Type B pancreatic cell (in vitro differentiated cells): ENCODE measurements around the gene HDLBP. TPM values are rescaled to one million over a fixed set of nuclear protein-coding genes. Genes with fewer than 3 reads are reported as not detected.

Experiments
- DNase-seq: peaks from one replicate; pipeline ENCODE4 v3.0.0; 2021; ENCODE audit warnings: mixed read lengths; ENCODE audit not compliant: unreplicated experiment; ENCODE audit errors: extremely low spot score
- H3K27ac Mint-ChIP-seq: 2 replicates; pipeline ENCODE4 v1.8.0; 2021; ENCODE audit warnings: mild to moderate bottlenecking, mixed read lengths
- H3K27me3 Mint-ChIP-seq: 2 replicates; pipeline ENCODE4 v1.8.0; 2021; ENCODE audit warnings: mixed read lengths
- H3K36me3 Mint-ChIP-seq: 2 replicates; pipeline ENCODE4 v1.8.0; 2021; ENCODE audit warnings: mixed read lengths
- H3K4me1 Mint-ChIP-seq: one replicate; pipeline ENCODE4 v1.8.0; 2021; ENCODE audit warnings: mixed read lengths; ENCODE audit not compliant: unreplicated experiment
- H3K4me3 Mint-ChIP-seq: 2 replicates; pipeline ENCODE4 v1.8.0; 2021; ENCODE audit warnings: mild to moderate bottlenecking, mixed read lengths
- H3K9me3 Mint-ChIP-seq: 2 replicates; pipeline ENCODE4 v1.8.0; 2021; ENCODE audit warnings: mixed read lengths
- long read RNA-seq: library from polyadenylated mRNA; unstranded; transcript quantifications from one replicate; pipeline ENCODE4 v2.0.0, GENCODE V29; 2020
- total RNA-seq: library from RNA; stranded (reverse); gene quantifications from 2 replicates; pipeline ENCODE4 v1.2.1, GENCODE V29; 2021; ENCODE audit warnings: low replicate concordance
- TF ChIP-seq, protein P1 (sequence below): fragments of 200-600 bp; sonication (generic); conservative IDR thresholded peaks from 2 replicates; pipeline ENCODE4 v1.5.0; 2021; ENCODE audit warnings: antibody characterized with exemption, mild to moderate bottlenecking

The HDLBP gene, protein sequence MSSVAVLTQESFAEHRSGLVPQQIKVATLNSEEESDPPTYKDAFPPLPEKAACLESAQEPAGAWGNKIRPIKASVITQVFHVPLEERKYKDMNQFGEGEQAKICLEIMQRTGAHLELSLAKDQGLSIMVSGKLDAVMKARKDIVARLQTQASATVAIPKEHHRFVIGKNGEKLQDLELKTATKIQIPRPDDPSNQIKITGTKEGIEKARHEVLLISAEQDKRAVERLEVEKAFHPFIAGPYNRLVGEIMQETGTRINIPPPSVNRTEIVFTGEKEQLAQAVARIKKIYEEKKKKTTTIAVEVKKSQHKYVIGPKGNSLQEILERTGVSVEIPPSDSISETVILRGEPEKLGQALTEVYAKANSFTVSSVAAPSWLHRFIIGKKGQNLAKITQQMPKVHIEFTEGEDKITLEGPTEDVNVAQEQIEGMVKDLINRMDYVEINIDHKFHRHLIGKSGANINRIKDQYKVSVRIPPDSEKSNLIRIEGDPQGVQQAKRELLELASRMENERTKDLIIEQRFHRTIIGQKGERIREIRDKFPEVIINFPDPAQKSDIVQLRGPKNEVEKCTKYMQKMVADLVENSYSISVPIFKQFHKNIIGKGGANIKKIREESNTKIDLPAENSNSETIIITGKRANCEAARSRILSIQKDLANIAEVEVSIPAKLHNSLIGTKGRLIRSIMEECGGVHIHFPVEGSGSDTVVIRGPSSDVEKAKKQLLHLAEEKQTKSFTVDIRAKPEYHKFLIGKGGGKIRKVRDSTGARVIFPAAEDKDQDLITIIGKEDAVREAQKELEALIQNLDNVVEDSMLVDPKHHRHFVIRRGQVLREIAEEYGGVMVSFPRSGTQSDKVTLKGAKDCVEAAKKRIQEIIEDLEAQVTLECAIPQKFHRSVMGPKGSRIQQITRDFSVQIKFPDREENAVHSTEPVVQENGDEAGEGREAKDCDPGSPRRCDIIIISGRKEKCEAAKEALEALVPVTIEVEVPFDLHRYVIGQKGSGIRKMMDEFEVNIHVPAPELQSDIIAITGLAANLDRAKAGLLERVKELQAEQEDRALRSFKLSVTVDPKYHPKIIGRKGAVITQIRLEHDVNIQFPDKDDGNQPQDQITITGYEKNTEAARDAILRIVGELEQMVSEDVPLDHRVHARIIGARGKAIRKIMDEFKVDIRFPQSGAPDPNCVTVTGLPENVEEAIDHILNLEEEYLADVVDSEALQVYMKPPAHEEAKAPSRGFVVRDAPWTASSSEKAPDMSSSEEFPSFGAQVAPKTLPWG (N-terminal part only)
- 466 and 659 TPM in 2 replicates for total RNA-seq
- long read RNA-seq, full-length matches to known transcripts = 275 of 728 reads
- long read RNA-seq, partial matches to known transcripts = 398 of 728 reads
- long read RNA-seq, other reads (novel, unspliced or antisense) = 55 of 728 reads

DNA sequence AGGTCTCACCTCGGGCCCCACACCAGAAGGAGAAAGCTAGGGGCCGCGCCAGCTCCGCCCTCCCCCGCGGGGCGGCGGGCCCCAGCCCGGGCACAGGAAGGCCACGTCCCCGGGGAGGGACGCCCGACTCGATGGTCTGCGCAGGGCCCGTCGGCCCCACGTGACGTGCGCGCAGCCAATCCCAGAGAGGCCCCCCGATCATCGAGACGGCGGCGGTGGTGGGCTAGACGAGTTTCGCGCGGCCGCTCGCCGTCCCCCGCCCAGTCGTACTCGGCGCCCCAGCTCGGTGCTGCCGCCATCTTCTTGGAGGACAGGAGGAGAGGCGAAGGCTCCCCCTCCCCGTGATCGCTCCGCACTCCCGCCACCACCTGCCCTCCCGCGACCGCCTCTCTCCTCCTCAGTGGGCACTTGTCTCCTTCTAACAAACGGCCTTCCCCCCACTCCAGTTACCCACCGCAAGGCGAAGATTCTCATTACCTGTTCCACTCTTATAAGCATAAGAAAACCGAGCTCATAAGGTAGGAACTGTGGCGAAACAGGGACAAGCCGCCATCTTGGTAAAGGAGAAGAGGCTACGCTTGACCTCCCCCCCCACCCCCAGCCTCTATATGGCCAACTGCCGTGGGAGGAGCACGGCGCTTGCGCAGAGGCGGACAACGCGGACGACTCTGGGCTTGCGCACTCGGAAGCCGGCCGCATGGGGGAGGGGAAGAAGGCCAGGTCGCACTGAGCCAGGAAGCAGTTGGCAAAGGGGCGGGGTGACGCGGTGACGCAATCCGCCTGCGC is at the start of gene HDLBP:
HDLBP (minus strand) TSS at position 580 of the 786 bp plus-strand sequence. CDS start 48,803 bp downstream, outside the sequence.
- H3K4me1 Mint-ChIP-seq = peaks cover 46% of the 10 kb centered on the region
- peak within 1 kb of the TSS; percentile 100 for H3K4me3 Mint-ChIP-seq
- peak; percentile 100 for DNase-seq
- no peaks in the 10 kb centered on the region for H3K9me3 Mint-ChIP-seq
- H3K27me3 Mint-ChIP-seq = peaks cover 4% of the 10 kb centered on the region
- H3K36me3 Mint-ChIP-seq = peaks cover 20% of the 10 kb centered on the region
- TF ChIP-seq, protein P1, sequence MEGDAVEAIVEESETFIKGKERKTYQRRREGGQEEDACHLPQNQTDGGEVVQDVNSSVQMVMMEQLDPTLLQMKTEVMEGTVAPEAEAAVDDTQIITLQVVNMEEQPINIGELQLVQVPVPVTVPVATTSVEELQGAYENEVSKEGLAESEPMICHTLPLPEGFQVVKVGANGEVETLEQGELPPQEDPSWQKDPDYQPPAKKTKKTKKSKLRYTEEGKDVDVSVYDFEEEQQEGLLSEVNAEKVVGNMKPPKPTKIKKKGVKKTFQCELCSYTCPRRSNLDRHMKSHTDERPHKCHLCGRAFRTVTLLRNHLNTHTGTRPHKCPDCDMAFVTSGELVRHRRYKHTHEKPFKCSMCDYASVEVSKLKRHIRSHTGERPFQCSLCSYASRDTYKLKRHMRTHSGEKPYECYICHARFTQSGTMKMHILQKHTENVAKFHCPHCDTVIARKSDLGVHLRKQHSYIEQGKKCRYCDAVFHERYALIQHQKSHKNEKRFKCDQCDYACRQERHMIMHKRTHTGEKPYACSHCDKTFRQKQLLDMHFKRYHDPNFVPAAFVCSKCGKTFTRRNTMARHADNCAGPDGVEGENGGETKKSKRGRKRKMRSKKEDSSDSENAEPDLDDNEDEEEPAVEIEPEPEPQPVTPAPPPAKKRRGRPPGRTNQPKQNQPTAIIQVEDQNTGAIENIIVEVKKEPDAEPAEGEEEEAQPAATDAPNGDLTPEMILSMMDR = peak; percentile 63
- H3K27ac Mint-ChIP-seq = peak within 1 kb of the TSS; percentile 100

DNA sequence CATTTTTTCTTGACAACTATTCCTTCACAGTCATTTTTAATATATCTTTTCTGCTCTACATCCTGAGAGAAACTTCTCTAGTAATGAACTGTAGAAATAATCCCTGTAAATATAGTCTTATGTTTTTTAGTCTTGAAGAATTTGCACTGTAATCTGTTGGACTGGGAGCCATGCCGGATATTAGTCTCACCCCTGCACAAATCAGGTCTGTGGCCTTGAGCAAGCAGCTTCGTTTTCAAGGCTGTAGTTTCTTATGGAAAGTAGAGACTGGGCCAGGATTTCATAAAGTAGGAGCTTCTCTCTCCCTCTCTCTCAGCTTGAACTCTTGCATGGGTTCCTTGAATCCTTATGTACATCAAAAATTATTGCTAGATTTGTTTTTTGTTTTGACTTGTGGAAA is 49.3 kb upstream of the HDLBP start:
- Mint-ChIP-seq H3K27me3 (no peaks in the 10 kb centered on the region), H3K4me1 (peaks cover 39% of the 10 kb centered on the region), H3K4me3 (no peak overlapping the region), H3K36me3 (no peaks in the 10 kb centered on the region), H3K9me3 (no peaks in the 10 kb centered on the region), H3K27ac (no peak overlapping the region)
- DNase-seq = no peak
- TF ChIP-seq, protein P1 = no peak

DNA sequence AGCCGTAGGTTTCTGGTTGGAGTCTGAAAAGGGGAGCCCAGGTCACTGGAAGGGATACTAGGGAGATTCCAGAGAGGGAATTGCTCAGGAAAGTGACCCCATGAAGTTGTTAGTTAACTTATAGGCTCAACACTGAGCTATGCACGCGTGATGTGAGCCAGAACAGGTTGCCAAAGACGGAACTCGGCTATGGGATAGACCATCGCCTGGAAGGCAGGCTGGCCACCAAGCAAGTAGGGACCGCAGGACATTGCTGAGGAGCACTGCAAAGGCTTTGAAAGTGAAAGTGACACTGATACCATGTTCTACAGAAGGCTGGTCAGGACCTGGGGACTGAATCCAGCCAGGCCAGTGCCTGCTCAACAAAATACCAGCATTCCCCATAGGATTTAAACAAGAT is 48.0 kb upstream of the HDLBP start:
- Mint-ChIP-seq H3K27ac (no peak overlapping the region), H3K4me3 (no peak overlapping the region), H3K9me3 (no peaks in the 10 kb centered on the region), H3K4me1 (peaks cover 44% of the 10 kb centered on the region), H3K27me3 (no peaks in the 10 kb centered on the region), H3K36me3 (no peaks in the 10 kb centered on the region)
- no peak for DNase-seq
- TF ChIP-seq, protein P1 = no peak

DNA sequence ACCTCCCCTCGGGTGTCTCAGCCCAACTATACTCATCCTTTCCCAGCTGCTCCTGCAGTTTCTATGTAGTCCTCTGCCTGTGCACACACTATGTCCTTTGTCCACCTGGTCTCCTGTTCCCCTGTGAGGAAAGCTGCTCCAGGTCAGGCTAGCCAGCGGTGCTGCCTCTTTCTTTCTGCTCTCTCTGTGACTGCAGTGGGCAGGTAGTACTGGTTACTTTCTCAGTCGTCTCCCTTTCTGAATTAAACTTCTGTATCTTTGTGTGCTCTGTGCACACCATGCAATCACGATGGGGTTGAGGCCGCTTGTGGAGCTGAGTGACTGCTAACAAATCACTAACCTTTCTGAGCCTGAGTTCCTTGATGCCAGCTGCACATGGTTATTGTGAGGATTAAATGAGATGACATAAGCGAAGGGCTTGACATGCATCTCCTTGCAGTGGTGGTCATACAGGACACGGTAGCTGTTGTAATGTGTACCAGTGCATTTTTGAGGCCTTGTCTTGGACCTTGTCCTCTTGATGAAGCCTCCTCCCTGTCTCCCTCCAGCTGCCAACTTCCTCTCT is 44.1 kb upstream of the HDLBP start:
- TF ChIP-seq, protein P1 = no peak
- Mint-ChIP-seq H3K4me1 (peaks cover 51% of the 10 kb centered on the region), H3K27ac (peak overlapping the region; percentile 35), H3K9me3 (no peaks in the 10 kb centered on the region), H3K4me3 (peak overlapping the region; percentile 68), H3K36me3 (no peaks in the 10 kb centered on the region), H3K27me3 (no peaks in the 10 kb centered on the region)
- no peak for DNase-seq
